HuH-7 (cell line): ENCODE data around the gene RHBDL1.

Experiments
- DNase-seq: peaks from one replicate; pipeline ENCODE4 v3.0.0; 2011; ENCODE audit warnings: low spot score

Gene RHBDL1

GRCh38 chr16:674968-675883, at the start of gene RHBDL1:
TSS of gene RHBDL1 (plus strand) at chr16:675671. CDS start at chr16:675791, 120 bp downstream.
- DNase-seq, result peak; percentile 50

- DNase-seq, result no peak
Measured at GRCh38 chr16:625977-626765, 49.3 kb upstream of the RHBDL1 start.

GRCh38 chr16:626787-627453, 48.6 kb upstream of the RHBDL1 start:
- no peak for DNase-seq

GRCh38 chr16:627454-628239, 47.8 kb upstream of the RHBDL1 start:
- DNase-seq, result no peak

- no peak for DNase-seq
Measured at GRCh38 chr16:628321-629061, 47.0 kb upstream of the RHBDL1 start.

- no peak for DNase-seq
Measured at GRCh38 chr16:629185-629832, 46.2 kb upstream of the RHBDL1 start.

GRCh38 chr16:629833-630248, 45.6 kb upstream of the RHBDL1 start:
- DNase-seq, result no peak

GRCh38 chr16:630249-630814, 45.1 kb upstream of the RHBDL1 start:
- no peak for DNase-seq

- DNase-seq, result no peak
Measured at GRCh38 chr16:630815-631405, 44.6 kb upstream of the RHBDL1 start, which contains the start of gene WFIKKN1. TSS of gene WFIKKN1 (plus strand) at chr16:630985. CDS start at chr16:631254, 269 bp downstream.

GRCh38 chr16:631808-632358, 43.6 kb upstream of the RHBDL1 start:
- no peak for DNase-seq

GRCh38 chr16:632486-633335, 42.8 kb upstream of the RHBDL1 start:
- no peak for DNase-seq

- no peak for DNase-seq
Measured at GRCh38 chr16:633336-634050, 42.0 kb upstream of the RHBDL1 start.

- no peak for DNase-seq
Measured at GRCh38 chr16:634051-634670, 41.3 kb upstream of the RHBDL1 start.

GRCh38 chr16:634996-635395, 40.5 kb upstream of the RHBDL1 start:
- no peak for DNase-seq

GRCh38 chr16:635573-636205, 39.8 kb upstream of the RHBDL1 start:
- DNase-seq, result no peak

GRCh38 chr16:636206-637080, 39.0 kb upstream of the RHBDL1 start, which contains the start of gene METTL26:
TSS of gene METTL26 (minus strand) at chr16:636305. CDS start at chr16:636290, 15 bp downstream.
- DNase-seq, result peak; percentile 87
